GM11168 (cell line): ENCODE data around the gene DNMT3A.

Source experiments
- in situ Hi-C: fragments of 300-500 bp; cut with MboI; formaldehyde crosslinking; loops from one replicate; pipeline ENCODE4 v1.12.0; 2022; ENCODE audit warnings: low sequenced_read_pairs; ENCODE audit not compliant: unreplicated experiment

DNMT3A gene

DNA sequence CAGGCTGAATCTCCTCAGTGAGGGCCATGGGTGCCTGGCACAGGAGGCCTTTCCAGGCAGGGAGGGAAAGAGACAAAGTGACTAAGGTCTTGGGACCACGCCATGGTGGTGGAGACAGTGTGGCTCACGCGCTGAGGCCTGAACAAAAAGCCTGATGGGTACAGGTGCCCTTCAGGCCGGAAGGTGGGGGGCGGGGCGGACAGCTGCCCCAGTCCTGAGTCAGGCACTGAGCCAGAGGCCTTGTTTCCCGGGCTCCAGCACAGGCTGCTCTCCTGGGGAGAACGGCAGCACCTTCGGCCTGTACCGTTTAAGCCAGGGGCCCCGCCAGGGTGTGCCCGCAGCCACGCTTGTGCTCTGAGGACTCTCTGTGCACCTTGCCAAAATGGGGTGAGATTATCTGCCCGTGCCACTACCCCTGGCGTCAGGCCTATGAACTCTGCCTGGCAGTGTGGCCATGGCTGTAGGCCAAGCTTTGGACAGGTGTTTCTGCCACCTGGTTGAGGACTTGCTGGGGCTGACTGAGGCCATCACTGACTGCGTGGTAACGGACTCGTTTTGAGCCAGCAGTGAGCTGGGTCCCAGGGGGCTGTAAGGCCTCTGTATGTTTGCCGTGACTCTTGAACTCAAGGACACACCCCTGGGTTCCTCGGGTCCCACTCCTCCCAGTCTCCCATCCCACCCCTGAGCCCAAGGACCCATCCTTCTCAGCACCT lies 31.7 kb upstream of the DNMT3A start:
- in situ Hi-C loops, result no loop called here

DNA sequence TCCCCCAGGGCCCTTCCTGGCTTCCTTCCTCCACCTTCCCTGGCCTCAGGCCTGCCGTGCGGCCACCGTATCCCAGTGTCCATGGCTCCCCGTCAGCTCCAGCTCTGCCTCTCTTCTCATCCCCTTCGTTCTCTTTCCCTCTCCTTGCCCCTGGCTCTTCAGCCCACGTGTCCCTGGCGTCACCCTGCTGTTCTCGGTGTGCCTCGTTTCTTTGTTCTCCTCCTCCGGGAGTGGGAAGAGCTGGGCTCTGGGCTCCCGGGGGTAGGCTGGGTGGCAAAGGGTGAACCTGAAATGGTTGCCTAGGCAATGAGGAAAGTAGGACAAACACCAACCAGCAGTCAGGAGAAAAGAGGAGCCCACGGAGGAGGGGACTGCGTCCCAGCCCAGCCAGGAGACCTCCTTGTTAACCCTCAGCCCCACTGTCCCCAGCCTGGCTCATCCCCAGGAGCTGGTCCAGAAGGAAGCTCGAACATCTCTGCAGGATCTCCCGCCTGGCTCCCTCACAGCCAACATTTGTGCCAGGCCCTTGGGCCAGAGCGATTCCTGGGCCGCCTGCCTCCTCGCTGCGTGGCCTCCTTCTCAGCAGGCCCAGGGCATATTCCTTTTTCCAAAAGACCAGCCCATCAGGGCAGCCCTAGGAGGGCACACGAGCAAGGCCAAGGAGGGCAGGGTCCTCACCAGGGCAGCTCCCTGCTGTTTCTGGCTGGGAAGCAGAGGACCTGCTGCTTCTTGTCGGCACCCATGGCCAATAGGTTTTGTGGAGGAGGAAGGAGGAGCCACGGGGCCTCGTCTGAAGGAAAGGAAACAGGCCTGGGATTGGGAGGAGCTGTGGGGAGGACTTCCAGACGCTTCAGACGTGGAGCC lies 30.9 kb upstream of the DNMT3A start:
- in situ Hi-C loops, result no loop called here

GRCh38 chr2:25371253-25372241 lies 29.8 kb upstream of the DNMT3A start:
- in situ Hi-C loops, result no loop called here

DNA sequence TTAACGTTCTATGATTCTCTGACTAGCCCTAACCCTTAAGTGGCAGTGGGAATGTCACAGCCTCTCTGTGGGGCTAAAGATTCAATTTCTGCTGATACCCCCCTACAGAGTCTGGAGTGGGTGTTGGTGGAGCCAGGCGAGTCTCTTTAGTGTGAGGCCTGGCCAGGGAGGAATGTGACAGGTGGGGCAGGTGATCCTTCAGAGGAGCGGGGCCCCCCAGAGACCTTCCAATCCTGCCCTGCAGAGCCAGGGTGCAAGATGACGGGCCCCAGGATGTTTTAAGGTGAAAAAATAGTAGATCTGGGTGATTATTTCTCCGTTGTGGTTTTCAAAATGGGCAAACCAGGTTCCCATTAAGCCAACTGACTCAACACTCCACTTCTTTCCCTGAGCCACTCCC lies 28.2 kb upstream of the DNMT3A start:
- in situ Hi-C loops, result no loop called here

DNA sequence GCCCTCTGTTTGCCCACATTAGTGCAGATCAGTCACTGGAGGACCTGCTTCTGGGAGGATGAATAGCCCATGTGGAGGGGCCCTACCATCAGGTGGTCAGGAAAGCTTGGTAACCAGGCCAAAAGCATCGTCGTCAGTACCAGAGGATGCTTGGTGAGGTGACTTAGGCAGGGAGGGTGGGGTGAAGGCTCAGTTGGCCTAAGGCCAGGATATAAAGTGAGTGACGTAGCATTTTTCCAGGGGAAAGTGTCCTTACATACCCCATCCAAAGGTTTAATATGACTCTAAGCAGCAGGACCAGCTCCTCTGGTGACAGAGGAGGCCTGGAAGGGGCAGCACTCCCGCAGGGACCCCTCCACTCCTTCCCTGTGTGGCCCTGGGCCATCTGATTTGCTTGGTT lies 27.7 kb upstream of the DNMT3A start:
- in situ Hi-C loops, result no loop called here

DNA sequence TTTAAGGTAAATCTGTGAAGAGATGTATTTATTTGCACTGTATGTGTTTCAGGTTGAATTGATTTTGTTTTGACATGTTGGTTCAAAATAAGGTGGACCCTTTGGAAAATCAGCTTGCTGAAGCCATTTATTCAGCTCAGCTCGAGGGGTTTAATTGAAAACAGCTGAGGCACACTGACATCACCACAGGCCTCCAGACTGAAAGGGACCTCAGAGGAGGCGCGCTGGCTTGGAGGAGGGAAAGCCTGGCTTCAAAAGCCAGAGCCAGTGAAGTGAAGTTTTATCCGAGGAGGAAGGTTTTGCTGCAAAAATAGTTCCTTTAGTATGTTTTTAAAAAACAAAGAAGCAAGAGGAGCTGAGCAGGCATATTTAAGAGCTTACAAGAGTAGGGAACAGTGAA lies 26.9 kb upstream of the DNMT3A start:
- in situ Hi-C loops, result no loop called here

DNA sequence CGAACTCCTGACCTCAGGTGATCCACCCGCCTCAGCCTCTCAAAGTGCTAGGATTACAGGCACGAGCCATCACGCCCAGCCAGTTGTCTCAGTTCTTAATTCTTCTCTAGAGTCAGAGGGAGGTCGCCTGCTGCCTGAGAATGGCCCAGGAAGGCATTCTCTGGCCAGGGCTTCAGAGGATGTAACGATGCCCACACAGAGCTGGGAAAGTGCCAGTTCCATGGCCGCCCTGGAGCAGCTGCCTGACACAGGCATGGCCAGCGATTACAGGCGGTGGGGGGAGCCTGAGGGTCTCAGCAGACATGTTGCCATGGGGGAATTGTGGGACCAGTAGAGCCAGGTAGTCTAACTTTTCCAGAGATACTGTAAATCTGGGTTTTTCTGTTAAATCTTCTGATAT lies 25.6 kb upstream of the DNMT3A start:
- in situ Hi-C loops, result no loop called here

DNA sequence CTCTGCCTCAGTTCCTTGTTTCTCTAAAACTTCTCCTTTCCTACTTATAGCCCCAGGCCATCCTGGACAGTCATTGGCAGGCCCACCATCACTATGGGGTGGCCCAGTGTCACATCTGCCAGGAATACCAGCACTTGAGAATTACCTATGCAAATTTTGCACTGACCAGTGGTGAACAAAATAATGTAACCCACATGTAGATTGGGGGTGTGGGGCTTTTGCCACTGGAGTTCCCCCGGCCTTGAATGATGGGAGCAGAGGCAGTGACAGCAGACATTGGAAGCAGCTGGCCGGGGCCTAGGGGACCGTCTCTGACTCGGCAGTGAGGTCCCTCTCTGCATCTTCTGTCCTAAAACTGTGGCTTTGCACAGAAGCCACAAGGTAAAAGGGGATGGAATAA lies 24.9 kb upstream of the DNMT3A start:
- in situ Hi-C loops, result no loop called here

- in situ Hi-C loops, result no loop called here
Measured at GRCh38 chr2:25365241-25365640, 23.5 kb upstream of the DNMT3A start.

DNA sequence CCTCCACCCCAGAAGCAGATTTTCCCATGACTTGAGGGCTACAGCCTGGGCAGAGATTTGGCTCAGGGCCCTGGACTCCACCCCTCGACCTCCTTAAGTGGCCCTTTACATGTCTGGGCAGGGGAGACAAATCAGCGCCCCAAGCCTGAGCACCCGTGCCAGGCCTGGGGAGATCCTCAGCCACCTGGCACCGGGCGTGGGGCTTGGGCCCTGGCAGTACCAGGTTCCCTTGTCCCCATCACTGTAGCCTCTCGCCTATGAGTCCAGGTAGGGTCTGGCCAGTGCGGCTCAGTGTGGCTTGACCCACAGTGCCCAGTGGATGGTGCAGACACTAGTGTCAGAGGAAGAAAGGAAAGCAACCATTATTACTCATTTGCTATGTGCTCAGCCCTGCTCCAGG lies 22.0 kb upstream of the DNMT3A start:
- in situ Hi-C loops, result no loop called here

DNA sequence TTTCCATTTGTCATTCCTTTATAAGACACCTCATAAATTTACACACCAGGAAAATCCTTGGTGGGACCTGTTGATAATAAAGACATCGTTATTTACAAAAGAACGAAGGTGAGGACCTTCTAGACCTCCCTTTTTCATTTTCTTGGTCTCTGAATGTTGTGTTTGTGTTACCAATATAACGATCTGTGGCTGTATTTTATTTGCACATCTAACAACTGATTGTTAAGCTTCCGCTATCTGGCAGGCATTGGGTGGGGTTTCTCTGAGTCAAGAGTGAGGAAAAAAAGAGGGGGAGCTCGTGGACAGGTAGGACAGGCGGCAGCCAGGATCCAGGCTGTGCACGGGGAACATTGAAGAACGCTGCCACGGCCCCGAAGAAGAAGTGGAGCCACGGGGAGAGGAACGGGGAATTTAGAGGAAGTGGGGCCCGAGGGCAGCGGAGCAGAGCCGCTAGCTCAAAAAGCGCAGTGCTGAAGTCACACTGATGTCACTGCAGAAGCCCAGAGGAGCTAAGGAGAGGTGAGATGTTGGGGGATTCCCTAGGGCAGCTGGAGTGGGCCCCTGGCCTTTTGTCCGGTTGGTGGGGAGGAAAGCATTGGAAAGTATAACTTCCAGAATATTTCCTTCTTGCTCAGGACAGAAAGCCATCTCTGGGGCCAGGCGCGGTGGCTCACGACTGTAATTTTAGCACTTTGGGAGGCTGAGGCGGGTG lies 20.9 kb upstream of the DNMT3A start:
- in situ Hi-C loops, result no loop called here

DNA sequence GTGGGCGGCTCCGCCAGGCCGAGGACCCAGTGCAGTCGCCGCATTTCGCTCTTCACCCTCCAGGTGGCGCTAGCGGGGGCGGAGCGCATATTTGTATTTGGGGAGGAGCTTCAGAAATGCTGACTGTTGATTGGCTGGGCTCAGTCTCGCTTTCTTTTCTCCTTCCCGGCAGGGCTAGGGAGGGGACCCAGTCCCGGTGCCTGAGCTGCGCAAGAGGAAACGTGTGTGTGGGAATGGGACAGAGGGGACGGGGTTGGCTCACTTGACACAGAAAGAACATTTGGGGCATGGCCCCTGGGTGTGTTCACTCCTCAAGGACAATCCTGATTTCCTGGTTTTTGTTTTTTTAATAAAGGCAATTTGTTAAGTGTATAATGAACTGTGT lies 20.3 kb upstream of the DNMT3A start:
- in situ Hi-C loops, result no loop called here

DNA sequence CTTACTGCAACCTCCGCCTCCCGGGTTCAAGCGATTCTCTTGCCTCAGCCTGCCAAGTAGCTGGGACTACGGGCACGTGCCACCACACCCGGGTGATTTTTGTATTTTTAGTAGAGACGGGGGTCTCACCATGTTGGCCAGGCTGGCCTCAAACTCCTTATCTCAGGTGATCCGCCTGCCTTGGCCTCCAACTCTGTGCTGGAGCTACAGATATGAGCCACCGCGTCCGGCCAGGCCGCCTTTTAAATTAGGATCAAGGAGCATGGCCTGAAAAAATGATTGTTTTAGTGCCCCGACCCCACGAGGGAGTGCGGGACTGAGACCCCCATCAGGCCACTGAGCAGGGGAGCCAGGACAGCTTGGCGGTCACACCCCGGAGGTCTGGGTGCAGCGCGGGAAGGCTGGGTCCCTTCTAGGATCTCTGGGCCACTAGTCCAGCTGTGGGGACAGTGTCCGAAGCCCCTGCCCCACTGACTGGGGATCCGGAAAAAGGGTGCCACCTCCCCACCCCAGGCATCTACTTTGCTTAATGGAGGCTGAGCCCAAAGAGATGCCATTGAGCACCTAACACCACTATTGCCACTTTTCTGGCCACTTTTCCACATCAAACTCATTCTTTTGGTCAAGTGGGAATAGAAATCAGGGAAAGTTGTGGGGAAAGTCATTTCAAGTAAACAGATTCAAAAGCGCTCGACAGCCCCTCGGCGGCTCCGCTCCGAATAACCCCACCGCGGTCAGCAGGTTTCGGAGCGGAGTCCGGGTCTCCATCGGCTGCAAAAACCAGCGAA lies 19.7 kb upstream of the DNMT3A start:
- in situ Hi-C loops, result no loop called here

DNA sequence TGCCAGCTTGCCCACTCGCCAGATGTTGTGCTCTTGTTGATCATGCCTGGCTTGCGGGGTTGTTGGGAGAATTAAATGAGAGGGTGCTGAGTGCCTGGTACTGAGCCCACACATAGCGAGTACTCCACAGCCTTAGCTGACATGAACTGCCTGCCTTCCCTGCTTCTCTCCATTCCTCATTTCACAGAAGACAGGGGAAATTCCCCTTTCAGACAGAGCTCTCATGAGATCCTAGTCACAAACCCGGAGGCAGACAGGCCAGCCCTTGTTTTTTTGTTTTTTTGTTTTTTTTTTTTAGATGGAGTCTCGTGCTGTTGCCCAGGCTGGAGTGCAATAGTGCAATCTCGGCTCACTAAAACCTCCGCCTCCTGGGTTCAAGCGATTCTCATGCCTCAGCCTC lies 17.1 kb upstream of the DNMT3A start:
- in situ Hi-C loops, result no loop called here

GRCh38 chr2:25358249-25358815 lies 16.6 kb upstream of the DNMT3A start:
- in situ Hi-C loops, result no loop called here

DNA sequence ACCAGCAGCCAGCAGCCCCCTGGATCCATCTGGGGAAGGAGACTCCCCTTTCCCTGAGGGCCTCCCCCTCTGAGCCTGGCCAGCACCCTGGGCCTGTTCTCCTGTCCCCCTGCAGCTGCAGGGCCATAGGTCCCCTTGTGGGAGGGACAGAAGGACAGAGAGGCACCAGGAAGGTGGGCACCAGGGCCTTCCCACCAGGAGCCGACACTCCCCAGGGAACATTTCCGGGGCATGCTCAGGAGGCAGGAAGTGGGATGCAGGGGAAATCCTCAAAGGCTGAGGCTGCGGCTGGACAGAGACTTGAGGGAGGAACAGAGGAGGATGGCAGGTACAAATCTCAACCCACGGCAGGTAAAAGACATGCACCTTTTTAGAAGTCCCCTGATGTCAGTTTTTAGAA lies 14.4 kb upstream of the DNMT3A start:
- in situ Hi-C loops, result no loop called here

DNA sequence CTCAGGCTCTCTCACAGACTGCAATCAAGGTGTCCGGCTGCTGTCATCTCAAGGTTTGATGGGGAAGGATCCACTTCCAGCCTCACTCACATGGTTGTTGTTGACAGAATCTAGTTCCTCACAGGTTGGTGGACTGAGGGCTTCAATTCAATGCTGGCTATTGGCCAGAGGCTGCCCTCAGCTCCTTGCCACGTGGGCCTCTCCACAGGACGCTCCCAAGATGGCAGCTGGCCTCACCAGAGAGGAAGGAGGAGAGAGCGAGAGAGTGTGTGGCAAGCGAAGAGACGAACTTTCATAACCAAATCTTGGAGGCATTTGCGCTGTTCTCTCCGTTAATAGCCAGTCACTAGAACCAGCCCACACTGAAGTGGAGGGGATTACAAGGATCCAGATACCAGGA lies 13.5 kb upstream of the DNMT3A start:
- in situ Hi-C loops, result no loop called here

DNA sequence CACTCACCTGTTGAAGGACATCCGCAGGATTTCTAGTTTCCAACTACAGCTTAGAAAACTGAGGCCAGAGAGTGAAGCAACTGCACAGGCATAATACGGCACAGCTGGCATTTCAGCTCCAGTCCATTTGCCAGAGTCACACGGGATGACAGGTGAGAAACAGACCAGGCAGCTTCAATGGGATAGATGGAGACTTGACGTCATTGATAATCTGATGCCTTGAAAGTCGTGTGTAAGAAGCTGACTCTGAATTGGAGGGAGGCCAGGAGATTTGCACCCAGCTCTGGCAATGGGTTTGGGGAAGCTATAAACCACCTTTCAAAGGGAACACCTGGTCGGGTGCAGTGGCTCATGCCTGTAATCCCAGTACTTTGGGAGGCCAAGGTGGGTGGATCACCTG lies 12.4 kb upstream of the DNMT3A start:
- in situ Hi-C loops, result no loop called here

DNA sequence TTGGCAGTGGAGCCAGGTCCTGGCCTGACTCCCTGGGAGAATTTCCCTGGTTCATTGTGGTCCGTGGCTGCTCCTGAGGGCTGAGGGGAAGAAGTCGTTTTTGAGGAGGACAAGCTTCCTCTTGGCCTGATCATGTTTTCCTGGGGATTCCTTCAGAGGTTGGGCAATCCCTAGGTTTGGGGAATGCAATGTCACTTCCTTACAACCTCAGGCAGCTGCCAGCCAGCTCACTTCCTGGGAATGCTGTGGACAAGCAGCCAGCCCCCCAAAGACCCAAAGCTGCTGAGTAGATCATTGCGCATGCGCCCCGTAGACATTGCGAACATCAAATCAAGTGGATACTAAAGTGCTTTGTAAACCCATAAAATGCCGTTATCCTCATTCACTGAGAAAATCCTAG lies 7.7 kb upstream of the DNMT3A start:
- in situ Hi-C loops, result no loop called here
